ENCODE results near the gene RGS11. TPM values are rescaled to one million over a fixed set of nuclear protein-coding genes. Genes with fewer than 3 reads are reported as not detected.
"Not testable (repeated sequence)": the region's sequence is repeated elsewhere in the genome, so short reads cannot be mapped to it uniquely, and the experiment has no call there.

The RGS11 gene
- total RNA-seq, 1 donor from 2014 or later = 31.4 TPM

- intact Hi-C loops (cut with DNase I) = no loop called here
- DNase-seq (ENCODE audit: low spot score) = no peak
Measured at GRCh38 chr16:245105-245504, 30.6 kb downstream of the RGS11 start.

GRCh38 chr16:243348-243747 lies 32.4 kb downstream of the RGS11 start:
- no peak for DNase-seq (ENCODE audit: low spot score)
- intact Hi-C loops (cut with DNase I) = no loop called here

GRCh38 chr16:242281-242680 lies 33.5 kb downstream of the RGS11 start:
- DNase-seq (ENCODE audit: low spot score) = no peak
- intact Hi-C loops (cut with DNase I) = no loop called here

- DNase-seq (ENCODE audit: low spot score) = no peak
- intact Hi-C loops (cut with DNase I) = no loop called here
Measured at GRCh38 chr16:240559-240958, 35.2 kb downstream of the RGS11 start.

GRCh38 chr16:239948-240277 lies 35.8 kb downstream of the RGS11 start:
- DNase-seq (ENCODE audit: low spot score) = no peak
- intact Hi-C loops (cut with DNase I) = no loop called here

GRCh38 chr16:234468-235305 lies 41.1 kb downstream of the RGS11 start, which contains the start of gene FAM234A:
FAM234A (plus strand) TSS chr16:234821; CDS start chr16:254414, 19,593 bp downstream.
- intact Hi-C loops (cut with DNase I) = loop anchor here (2.0 kb wide), 1 partner anchor 96 kb away; the partner anchor contains the start of gene NPRL3
- DNase-seq (ENCODE audit: low spot score) = peak; percentile 97

GRCh38 chr16:230949-231348 lies 44.8 kb downstream of the RGS11 start:
- intact Hi-C loops (cut with DNase I) = no loop called here
- DNase-seq (ENCODE audit: low spot score) = no peak

- intact Hi-C loops (cut with DNase I) = not testable (repeated sequence)
Measured at GRCh38 chr16:230351-230750, 45.4 kb downstream of the RGS11 start.

GRCh38 chr16:229731-230281 lies 45.9 kb downstream of the RGS11 start:
- DNase-seq (ENCODE audit: low spot score) = no peak
- intact Hi-C loops (cut with DNase I) = loop anchor here (2.0 kb wide), 1 partner anchor 123 kb away; the partner anchor contains the start of gene AXIN1

More at GRCh38 chr16:230351-230750, 45.4 kb downstream of the RGS11 start:
- not testable (repeated sequence) for DNase-seq (ENCODE audit: low spot score)

GRCh38 chr16:228852-229730 lies 46.7 kb downstream of the RGS11 start, which contains the start of gene LUC7L:
LUC7L (minus strand) TSS chr16:229449; CDS start chr16:229339, 110 bp downstream.
- intact Hi-C loops (cut with DNase I) = loop anchor here (2.0 kb wide), 1 partner anchor 124 kb away; the partner anchor contains the start of gene AXIN1
- DNase-seq (ENCODE audit: low spot score) = peak; percentile 95

- intact Hi-C loops (cut with DNase I) = loop anchor here (2.0 kb wide), 1 partner anchor 124 kb away; the partner anchor contains the start of gene AXIN1
- DNase-seq (ENCODE audit: low spot score) = no peak
Measured at GRCh38 chr16:228151-228851, 47.4 kb downstream of the RGS11 start.

- intact Hi-C loops (cut with DNase I) = no loop called here
- DNase-seq (ENCODE audit: low spot score) = no peak
Measured at GRCh38 chr16:220021-220420, 55.7 kb downstream of the RGS11 start.

Other genes with a start within 250 kb of the RGS11 start
- gene POLR3K, start 222.3 kb downstream of the RGS11 start, total RNA-seq = 9.2 TPM
- gene SNRNP25, start 222.1 kb downstream of the RGS11 start, total RNA-seq = 45.6 TPM
- 31.4 TPM for gene RHBDF1, start 203.3 kb downstream of the RGS11 start, total RNA-seq
- gene MPG, start 197.7 kb downstream of the RGS11 start, total RNA-seq = 33.6 TPM
- gene NPRL3, start 137.3 kb downstream of the RGS11 start, total RNA-seq = 24.0 TPM
- gene HBZ, start 123.3 kb downstream of the RGS11 start, total RNA-seq = not detected
- gene HBM, start 110.0 kb downstream of the RGS11 start, total RNA-seq = 1.2 TPM
- gene HBA2, start 103.1 kb downstream of the RGS11 start, total RNA-seq = 487 TPM
- 780 TPM for gene HBA1, start 99.3 kb downstream of the RGS11 start, total RNA-seq
- gene HBQ1, start 95.5 kb downstream of the RGS11 start, total RNA-seq = not detected
- gene LUC7L, start 46.5 kb downstream of the RGS11 start, total RNA-seq = 30.9 TPM
- 137 TPM for gene FAM234A, start 41.1 kb downstream of the RGS11 start, total RNA-seq
- gene ARHGDIG, start 4.6 kb upstream of the RGS11 start, total RNA-seq = 2.8 TPM
- gene PDIA2, start 7.2 kb upstream of the RGS11 start, total RNA-seq = 0.81 TPM
- 13.5 TPM for gene AXIN1, start 76.8 kb upstream of the RGS11 start, total RNA-seq
- 60.1 TPM for gene MRPL28, start 94.6 kb upstream of the RGS11 start, total RNA-seq
- 42.8 TPM for gene PGAP6, start 106.0 kb upstream of the RGS11 start, total RNA-seq
- 65.0 TPM for gene NME4, start 121.3 kb upstream of the RGS11 start, total RNA-seq
- 11.6 TPM for gene DECR2, start 125.9 kb upstream of the RGS11 start, total RNA-seq
- 52.2 TPM for gene RAB11FIP3, start 149.7 kb upstream of the RGS11 start, total RNA-seq